HG02798 (cell line): ENCODE data around the gene AP2B1.

ENCODE experiments used
- ATAC-seq: cut with Tn5 transposase; IDR thresholded peaks from one replicate; pipeline ENCODE4 v1.9.1; 2021; ENCODE audit warnings: mild to moderate bottlenecking; ENCODE audit not compliant: unreplicated experiment, poor library complexity

AP2B1 gene

DNA sequence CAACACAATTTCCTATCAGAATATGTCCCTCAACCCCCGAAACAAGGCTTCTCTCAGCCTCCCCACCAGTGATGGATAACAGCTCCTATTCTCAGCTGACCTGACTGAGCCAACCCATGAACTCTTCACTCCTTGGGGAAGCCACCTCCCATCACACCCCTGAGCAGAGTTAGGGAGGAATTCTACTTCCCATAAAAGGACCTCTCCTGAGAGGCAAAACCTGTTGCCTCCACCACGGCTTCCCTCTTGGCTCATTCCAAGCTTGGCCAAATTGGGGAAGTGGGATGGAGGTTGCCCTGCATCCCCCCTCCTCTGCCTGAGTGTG is 138.6 kb downstream of the AP2B1 start:
- no peak for ATAC-seq

DNA sequence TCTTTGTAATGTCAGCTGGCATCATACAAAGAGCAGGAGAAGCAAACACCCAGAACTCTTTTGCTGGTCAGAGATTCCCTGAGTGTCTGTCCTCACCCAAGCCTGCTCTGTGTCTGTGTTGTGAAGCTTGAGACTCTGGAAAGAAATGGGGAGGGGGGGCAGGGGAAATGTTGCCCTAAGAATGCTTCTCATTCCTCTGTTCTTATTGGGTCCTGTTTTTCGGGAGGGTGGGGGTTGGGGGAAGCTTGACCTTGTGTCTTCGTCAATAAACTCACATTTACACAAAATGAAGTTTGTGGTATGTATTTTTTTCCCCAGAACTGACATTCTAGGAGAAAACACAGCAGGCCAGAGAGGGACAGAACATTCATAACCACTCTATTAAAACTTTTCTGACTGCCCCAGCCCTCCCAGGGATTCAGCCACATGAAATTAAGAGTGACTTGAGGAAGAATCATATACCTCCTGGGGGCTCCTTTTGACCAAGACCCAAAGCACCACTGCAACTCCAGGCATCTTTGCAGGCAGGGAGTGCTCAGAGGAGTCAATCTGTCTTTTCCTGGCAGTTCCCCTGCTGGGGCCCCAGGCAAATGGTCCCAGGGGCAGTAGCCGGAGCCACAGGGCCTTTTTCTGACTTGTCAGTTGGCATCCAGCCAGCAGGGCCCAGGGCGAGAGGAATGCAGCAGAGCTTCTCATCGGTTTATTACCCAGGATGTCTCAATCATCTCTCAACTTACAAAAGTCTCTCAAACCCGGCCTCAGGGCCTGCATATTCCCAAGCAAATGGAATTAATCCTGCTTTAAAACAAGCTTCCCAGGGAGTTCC is 139.2 kb downstream of the AP2B1 start:
- no peak for ATAC-seq

GRCh38 chr17:35726953-35727460 is 139.9 kb downstream of the AP2B1 start:
- ATAC-seq: no peak

DNA sequence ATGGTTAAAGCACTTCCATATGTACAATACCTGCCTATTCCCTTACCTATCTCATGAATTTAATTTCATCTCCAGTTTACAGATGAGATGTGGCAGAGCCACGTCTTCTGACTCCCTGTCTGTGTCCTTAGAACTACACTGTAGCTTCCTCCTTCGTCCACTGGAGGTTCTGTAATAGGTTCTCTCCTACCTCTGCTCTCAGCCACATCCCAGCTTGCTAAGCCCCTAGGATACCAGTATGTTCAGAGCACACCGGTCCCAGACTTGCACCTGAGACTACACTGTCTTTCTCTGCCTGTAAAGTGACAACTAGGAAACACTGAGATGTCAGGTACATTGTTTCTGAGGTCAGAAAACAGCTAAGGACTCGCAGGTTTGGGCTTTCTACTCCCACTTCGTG is 140.5 kb downstream of the AP2B1 start:
- no peak for ATAC-seq

GRCh38 chr17:35728551-35728950 is 141.4 kb downstream of the AP2B1 start:
- ATAC-seq: no peak

- ATAC-seq: no peak
Observed at GRCh38 chr17:35729405-35729833, 142.3 kb downstream of the AP2B1 start.

DNA sequence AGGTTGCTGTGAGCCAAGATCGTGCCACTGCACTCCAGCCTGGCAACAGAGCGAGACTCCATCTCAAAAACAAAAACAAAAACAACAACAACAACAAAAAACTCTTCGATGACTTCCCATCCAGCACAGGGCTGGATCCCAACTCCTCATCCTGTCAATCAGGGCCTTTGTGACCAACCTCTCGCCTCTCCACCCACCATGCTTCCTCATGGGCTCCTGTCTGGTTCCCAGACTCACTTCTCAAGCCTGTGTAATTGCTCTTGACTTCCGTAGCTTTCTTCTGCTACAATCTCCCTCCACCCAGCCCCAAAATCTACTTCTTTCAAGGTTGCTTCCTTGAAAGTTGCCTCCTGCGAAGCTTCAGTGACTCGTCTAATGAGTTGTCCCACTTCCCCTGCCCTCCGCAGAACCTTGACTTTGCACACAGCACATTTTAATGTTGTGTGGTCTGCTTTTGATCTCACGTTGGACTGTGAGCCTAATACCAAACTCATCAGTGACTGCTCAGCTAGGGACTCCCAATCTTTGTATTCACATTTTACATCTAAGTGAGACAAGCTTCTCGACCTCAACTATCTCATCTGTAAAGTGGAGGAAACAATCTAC is 143.4 kb downstream of the AP2B1 start:
- no peak for ATAC-seq

- ATAC-seq: no peak
Observed at GRCh38 chr17:35731239-35731916, 144.3 kb downstream of the AP2B1 start, which contains the start of gene RASL10B. Gene RASL10B (plus strand): TSS chr17:35731639. CDS start chr17:35735185, 3,546 bp downstream.

DNA sequence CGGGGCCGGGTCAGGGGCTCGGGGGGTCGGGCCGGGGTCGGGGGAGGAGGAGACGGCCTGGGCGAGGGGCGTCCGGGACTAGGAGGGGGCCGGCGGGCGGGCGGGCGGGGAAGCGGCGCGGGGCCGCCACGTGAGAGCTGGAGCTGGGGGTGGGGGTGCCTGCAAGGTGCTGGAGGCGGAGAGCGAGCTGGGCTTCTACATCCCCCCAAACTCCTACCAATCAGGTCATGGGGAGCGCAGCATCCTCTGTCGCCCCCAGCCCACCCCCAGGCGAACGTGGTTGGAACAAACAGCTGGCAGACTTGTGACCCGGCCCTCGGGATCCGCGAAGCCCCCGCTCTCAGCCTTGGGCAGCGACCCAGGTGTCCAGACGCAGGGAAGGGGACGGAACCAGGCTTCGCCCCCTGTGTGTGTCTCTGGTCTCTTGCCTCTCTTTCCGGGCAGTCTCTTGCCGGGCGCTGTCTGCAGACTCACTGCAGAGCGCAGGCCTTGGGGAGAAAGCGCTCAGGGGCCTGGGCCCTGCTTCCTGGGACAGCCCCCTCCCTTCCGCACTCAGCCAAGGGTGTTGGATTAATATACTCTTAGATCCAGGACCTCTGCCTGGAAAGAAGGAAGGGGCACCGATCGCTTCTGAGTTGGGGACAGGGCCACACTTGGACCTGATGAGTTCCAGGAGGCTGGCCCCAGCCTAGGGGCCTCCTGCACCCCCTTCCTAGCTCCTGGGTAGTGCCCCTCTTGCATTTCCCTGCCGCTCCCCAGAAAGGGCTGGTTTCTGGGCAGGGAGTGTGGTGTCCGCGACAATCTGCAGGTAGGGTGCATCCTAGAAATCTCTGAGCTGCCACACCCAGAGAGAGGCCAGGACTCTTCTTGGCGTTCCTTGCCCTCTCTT is 145.0 kb downstream of the AP2B1 start:
- ATAC-seq: no peak

- ATAC-seq: no peak
Observed at GRCh38 chr17:35732806-35733136, 145.6 kb downstream of the AP2B1 start.

DNA sequence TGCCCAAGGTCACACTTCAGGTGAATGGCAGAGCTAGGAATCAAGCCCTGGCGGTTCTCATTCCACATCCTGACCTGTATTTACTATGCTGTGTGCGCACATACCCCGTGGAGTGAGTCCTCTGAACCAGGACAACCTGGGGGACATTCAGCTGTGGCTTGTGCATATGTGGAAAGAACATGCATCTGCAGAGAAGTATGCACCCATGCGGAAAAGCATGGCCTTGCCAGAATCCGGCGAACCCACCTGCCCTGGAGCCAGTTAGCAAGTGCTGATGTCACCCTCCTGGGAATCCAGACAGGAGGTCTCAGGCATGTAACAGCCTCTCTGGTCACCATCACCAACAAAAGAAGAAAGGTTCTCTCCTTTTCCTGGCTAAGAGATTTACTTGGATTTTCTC is 146.2 kb downstream of the AP2B1 start:
- ATAC-seq: no peak

- ATAC-seq: no peak
Observed at GRCh38 chr17:35734396-35734795, 147.3 kb downstream of the AP2B1 start.

GRCh38 chr17:35735036-35735805 is 148.1 kb downstream of the AP2B1 start:
- ATAC-seq: no peak

- ATAC-seq: no peak
Observed at GRCh38 chr17:35736236-35736635, 149.1 kb downstream of the AP2B1 start.

DNA sequence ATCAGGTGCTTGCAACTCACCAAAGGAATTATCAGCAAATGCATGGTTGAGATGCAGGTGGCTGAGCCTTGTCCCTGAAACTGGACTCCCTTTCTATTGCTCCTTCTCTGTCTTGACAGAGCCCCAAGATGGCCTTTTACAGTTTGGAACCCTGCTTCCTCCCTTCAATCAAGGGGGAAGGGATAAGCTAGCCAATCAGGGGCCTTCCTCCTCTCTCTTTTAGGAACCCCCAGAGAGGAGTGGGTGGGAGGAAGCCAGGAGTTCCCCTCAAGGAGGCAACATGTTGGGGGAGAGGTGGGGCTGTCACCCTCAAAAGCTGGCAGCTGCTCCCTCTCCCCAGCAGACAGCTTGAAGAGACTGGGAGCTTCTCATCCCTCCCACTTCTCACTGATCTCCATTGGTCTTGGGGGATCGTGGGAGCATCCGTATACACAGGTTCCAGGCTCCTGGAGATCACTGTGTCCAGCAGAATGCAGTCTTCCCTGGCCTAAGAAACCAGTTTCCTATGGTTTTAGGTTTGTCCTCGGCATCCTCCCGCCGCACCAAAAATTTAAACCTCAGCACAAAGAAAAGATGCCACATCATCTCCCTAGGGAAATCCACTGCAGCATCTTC is 151.5 kb downstream of the AP2B1 start:
- no peak for ATAC-seq

- ATAC-seq: no peak
Observed at GRCh38 chr17:35740216-35740615, 153.1 kb downstream of the AP2B1 start.

DNA sequence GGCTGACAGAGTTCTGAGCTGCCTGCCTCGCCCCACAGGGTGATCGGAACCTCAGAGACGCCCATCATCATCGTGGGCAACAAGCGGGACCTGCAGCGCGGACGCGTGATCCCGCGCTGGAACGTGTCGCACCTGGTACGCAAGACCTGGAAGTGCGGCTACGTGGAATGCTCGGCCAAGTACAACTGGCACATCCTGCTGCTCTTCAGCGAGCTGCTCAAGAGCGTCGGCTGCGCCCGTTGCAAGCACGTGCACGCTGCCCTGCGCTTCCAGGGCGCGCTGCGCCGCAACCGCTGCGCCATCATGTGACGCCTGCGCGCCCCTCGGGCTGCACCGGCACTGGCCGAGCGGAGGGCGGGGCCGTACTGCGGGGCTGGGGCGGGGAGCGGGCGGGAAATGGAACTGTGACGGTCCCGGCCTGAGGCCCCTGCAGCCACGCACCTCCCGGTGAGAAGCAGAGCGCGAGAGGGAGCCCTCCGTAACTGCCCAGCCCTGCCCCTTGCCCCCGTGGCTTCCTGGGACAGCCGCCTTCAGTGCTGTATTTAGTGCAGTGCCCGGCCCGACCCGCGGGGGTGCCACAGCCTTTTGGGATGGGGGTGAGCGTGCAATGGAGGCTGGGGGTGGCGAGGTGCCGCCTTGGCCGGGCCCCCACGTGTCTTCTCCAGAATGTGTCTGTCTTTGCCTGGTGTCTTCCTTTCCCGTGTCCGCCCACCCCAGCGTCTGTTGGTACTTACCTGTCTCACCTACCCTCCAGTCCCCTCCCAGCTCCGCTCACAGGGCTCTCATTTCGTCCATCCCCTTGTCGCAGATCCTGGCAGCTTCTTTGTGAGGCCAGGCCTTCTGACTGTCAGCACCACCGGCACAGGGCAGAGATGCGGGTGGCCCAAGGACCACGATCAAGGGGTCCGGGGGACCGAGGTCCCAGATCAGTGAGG is 154.1 kb downstream of the AP2B1 start:
- ATAC-seq: no peak

GRCh38 chr17:35742496-35742895 is 155.4 kb downstream of the AP2B1 start:
- ATAC-seq: no peak
